GM10266 (cell line): ENCODE results near the gene STK16.

Experiments
- DNase-seq: peaks from one replicate; pipeline ENCODE4 v3.0.0; 2012; ENCODE audit errors: extremely low spot score
- CTCF ChIP-seq: IDR thresholded peaks from 2 replicates; pipeline ENCODE4 v1.5.1; 2012; ENCODE audit warnings: mild to moderate bottlenecking, low read depth; ENCODE audit not compliant: control insufficient read depth, insufficient read depth; ENCODE audit errors: missing control alignments

The STK16 gene

GRCh38 chr2:219249203-219249980 is 4.1 kb downstream of the STK16 start:
- DNase-seq = no peak
- no peak for TF ChIP-seq CTCF

- no peak for DNase-seq
- TF ChIP-seq CTCF = no peak
Observed at GRCh38 chr2:219250049-219250781, 4.9 kb downstream of the STK16 start.

GRCh38 chr2:219251656-219252055 is 6.4 kb downstream of the STK16 start:
- no peak for TF ChIP-seq CTCF
- DNase-seq = no peak

- no peak for DNase-seq
- no peak for TF ChIP-seq CTCF
Observed at GRCh38 chr2:219252084-219252483, 6.8 kb downstream of the STK16 start.

GRCh38 chr2:219252570-219252899 is 7.3 kb downstream of the STK16 start:
- no peak for TF ChIP-seq CTCF
- no peak for DNase-seq

GRCh38 chr2:219252900-219253752 is 7.8 kb downstream of the STK16 start, which contains the start of gene TUBA4B:
Gene TUBA4B (plus strand): TSS chr2:219253243. CDS start chr2:219253408, 165 bp downstream.
- DNase-seq = peak; percentile 58
- TF ChIP-seq CTCF = no peak
